ENCODE results near the gene SLC5A5. TPM values are rescaled to one million over a fixed set of nuclear protein-coding genes. Genes with fewer than 3 reads are reported as not detected.
"Not testable (repeated sequence)": the region's sequence is repeated elsewhere in the genome, so short reads cannot be mapped to it uniquely, and the experiment has no call there.

SLC5A5 gene
- total RNA-seq, 1 donor from 2014 or later, result not detected

- H3K27ac Mint-ChIP-seq (ENCODE audit: unreplicated experiment), result no peak overlapping the region
- H3K27me3 Mint-ChIP-seq (ENCODE audit: low read depth), result no peaks in the 10 kb centered on the region
- H3K4me3 Mint-ChIP-seq, result no peak overlapping the region
- H3K36me3 Mint-ChIP-seq (ENCODE audit: low read depth), result no peaks in the 10 kb centered on the region
- TF ChIP-seq CTCF (conservative IDR thresholded peaks at IDR 0.05), result no peak
- no peaks in the 10 kb centered on the region for H3K4me1 Mint-ChIP-seq
- no peaks in the 10 kb centered on the region for H3K9me3 Mint-ChIP-seq
- no peak for DNase-seq (ENCODE audit: low read depth, low spot score)
Observed at GRCh38 chr19:17915940-17916593, 44.3 kb downstream of the SLC5A5 start.

DNA sequence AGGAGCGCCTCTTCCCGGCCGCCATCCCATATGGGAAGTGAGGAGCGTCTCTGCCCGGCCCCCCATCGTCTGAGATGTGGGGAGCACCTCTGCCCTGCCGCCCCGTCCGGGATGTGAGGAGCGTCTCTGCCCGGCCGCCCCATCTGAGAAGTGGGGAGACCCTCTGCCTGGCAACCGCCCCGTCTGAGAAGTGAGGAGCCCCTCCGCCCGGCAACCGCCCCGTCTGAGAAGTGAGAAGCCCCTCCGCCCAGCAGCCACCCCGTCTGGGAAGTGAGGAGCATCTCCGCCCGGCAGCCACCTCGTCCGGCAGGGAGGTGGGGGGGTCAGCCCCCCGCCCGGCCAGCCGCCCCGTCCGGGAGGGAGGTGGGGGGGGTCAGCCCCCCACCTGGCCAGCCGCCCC is 46.4 kb downstream of the SLC5A5 start:
- not testable (repeated sequence) for H3K27me3 Mint-ChIP-seq (ENCODE audit: low read depth); DNase-seq (ENCODE audit: low read depth, low spot score); H3K36me3 Mint-ChIP-seq (ENCODE audit: low read depth); H3K4me1 Mint-ChIP-seq; H3K27ac Mint-ChIP-seq (ENCODE audit: unreplicated experiment); H3K4me3 Mint-ChIP-seq; H3K9me3 Mint-ChIP-seq

- H3K9me3 Mint-ChIP-seq; H3K36me3 Mint-ChIP-seq (ENCODE audit: low read depth); H3K4me3 Mint-ChIP-seq; H3K27me3 Mint-ChIP-seq (ENCODE audit: low read depth); DNase-seq (ENCODE audit: low read depth, low spot score); H3K4me1 Mint-ChIP-seq; H3K27ac Mint-ChIP-seq (ENCODE audit: unreplicated experiment): not testable (repeated sequence)
Observed at GRCh38 chr19:17919122-17919521, 47.4 kb downstream of the SLC5A5 start.

DNA sequence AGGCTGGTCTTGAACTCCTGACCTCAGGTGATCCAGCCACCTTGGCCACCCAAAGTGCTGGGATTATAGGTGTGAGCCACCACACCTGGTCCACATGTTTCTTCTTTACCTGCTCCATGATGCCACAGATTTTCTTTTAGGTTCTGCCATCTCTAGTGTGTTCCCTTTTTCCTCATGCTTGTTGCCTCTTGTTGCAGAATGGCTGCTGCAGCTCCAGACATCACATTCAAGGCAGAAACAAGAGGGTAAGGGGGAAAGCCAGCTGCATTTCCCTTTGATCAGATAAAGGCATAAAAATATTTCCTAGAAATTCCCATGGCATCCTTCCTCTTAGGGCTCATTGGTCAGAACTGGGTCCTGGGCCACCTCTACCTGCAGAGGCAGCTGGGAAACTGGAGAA is 48.8 kb downstream of the SLC5A5 start:
- Mint-ChIP-seq H3K27ac (ENCODE audit: unreplicated experiment) (no peak overlapping the region), H3K4me1 (no peaks in the 10 kb centered on the region), H3K4me3 (no peak overlapping the region), H3K27me3 (ENCODE audit: low read depth) (peaks cover 3% of the 10 kb centered on the region), H3K36me3 (ENCODE audit: low read depth) (no peaks in the 10 kb centered on the region), H3K9me3 (no peaks in the 10 kb centered on the region)
- no peak for DNase-seq (ENCODE audit: low read depth, low spot score)
- no peak for TF ChIP-seq CTCF (conservative IDR thresholded peaks at IDR 0.05)

DNA sequence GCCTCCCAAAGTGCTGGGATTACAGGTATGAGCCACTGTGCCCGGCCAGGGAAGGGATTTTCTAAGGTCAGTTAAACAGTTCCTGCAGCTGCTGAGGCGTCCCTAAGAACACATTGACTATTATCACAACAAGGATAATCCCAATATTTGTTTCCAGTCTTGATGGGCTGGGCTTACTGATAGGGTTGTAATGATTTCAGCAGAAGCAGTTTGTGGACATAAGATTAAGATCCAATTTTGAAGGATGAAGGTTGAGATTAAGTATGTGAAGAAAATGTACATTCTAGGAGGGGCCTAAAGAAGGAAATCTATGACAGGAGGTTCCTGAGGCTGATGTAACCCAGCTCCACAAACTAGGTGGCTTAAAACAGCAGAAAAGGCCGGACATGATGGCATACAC is 50.4 kb downstream of the SLC5A5 start:
- H3K4me1 Mint-ChIP-seq, result no peaks in the 10 kb centered on the region
- no peak overlapping the region for H3K4me3 Mint-ChIP-seq
- H3K9me3 Mint-ChIP-seq, result no peaks in the 10 kb centered on the region
- TF ChIP-seq CTCF (conservative IDR thresholded peaks at IDR 0.05), result no peak
- DNase-seq (ENCODE audit: low read depth, low spot score), result no peak
- H3K36me3 Mint-ChIP-seq (ENCODE audit: low read depth), result no peaks in the 10 kb centered on the region
- H3K27me3 Mint-ChIP-seq (ENCODE audit: low read depth), result peaks cover 10% of the 10 kb centered on the region
- H3K27ac Mint-ChIP-seq (ENCODE audit: unreplicated experiment), result no peak overlapping the region

DNA sequence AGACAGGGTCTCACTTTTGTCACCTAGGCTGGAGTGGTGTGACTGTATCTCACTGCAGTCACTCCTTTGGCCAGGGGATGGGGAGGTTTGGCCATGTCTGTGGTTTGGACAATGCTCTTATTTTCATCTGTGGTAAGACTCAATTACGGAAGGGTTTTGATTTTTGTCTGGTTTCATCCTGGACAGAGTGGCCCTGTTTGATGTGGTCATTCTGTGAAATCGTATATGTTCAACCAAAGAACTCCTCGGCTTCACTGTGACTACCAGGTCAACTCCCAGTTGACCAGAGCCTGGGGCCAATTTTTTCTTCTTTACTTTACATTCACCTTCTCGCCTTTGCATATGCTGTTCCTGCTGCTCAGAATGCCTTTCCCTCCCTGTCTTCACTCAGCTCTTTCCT is 54.3 kb downstream of the SLC5A5 start:
- no peaks in the 10 kb centered on the region for H3K4me1 Mint-ChIP-seq
- no peak for DNase-seq (ENCODE audit: low read depth, low spot score)
- no peaks in the 10 kb centered on the region for H3K36me3 Mint-ChIP-seq (ENCODE audit: low read depth)
- H3K9me3 Mint-ChIP-seq, result no peaks in the 10 kb centered on the region
- no peak overlapping the region for H3K27ac Mint-ChIP-seq (ENCODE audit: unreplicated experiment)
- no peak for TF ChIP-seq CTCF (conservative IDR thresholded peaks at IDR 0.05)
- no peak overlapping the region for H3K4me3 Mint-ChIP-seq
- H3K27me3 Mint-ChIP-seq (ENCODE audit: low read depth), result peaks cover 19% of the 10 kb centered on the region

All from neural crest cell (in vitro differentiated cells).